GM19025 (cell line): ENCODE measurements around the gene EVI2A.

Source experiments
- ATAC-seq: cut with Tn5 transposase; IDR thresholded peaks from one replicate; pipeline ENCODE4 v1.9.1; 2021; ENCODE audit warnings: mild to moderate bottlenecking, low read depth, moderate library complexity; ENCODE audit not compliant: unreplicated experiment

Gene EVI2A

GRCh38 chr17:31279401-31279800 is 42.0 kb downstream of the EVI2A start:
- no peak for ATAC-seq

GRCh38 chr17:31275116-31275515 is 46.3 kb downstream of the EVI2A start:
- ATAC-seq, result no peak

- ATAC-seq, result no peak
Observed at GRCh38 chr17:31274252-31274651, 47.2 kb downstream of the EVI2A start.

GRCh38 chr17:31273516-31273915 is 47.9 kb downstream of the EVI2A start:
- ATAC-seq, result no peak

- no peak for ATAC-seq
Observed at GRCh38 chr17:31272803-31273202, 48.6 kb downstream of the EVI2A start.

GRCh38 chr17:31272236-31272635 is 49.2 kb downstream of the EVI2A start:
- no peak for ATAC-seq

GRCh38 chr17:31269578-31269983 is 51.8 kb downstream of the EVI2A start:
- no peak for ATAC-seq

GRCh38 chr17:31269036-31269577 is 52.3 kb downstream of the EVI2A start:
- no peak for ATAC-seq
